ENCODE data around the gene RAD1. TPM values are rescaled to one million over a fixed set of nuclear protein-coding genes. Genes with fewer than 3 reads are reported as not detected.

The RAD1 gene
- total RNA-seq, 1 experiment from 2014 or later: 33.4 TPM

Other genes with a start within 250 kb of the RAD1 start
- gene TTC23L, start 76.3 kb downstream of the RAD1 start, total RNA-seq (2021): 1.6 to 2.4 TPM (median 1.9 TPM) in 3 replicates
- gene BRIX1, start 207 bp upstream of the RAD1 start, total RNA-seq (2021): 48.0 to 57.3 TPM (median 49.4 TPM) in 3 replicates
- gene DNAJC21, start 14.1 kb upstream of the RAD1 start, total RNA-seq (2021): 48.7 to 62.5 TPM (median 49.6 TPM) in 3 replicates
- not detected in 3 replicates for gene AGXT2, start 132.4 kb upstream of the RAD1 start, total RNA-seq (2021)